Endothelial cell of umbilical vein (primary cell): Measurements from ENCODE around the gene ADM2.

Experiments
- EZH2 ChIP-seq: IDR thresholded peaks from 2 replicates; pipeline ENCODE4 v1.6.1; 2012; ENCODE audit warnings: borderline replicate concordance, low read depth, mild to moderate bottlenecking, moderate library complexity, low read length, inconsistent platforms; ENCODE audit not compliant: severe bottlenecking
- GATA2 ChIP-seq: IDR thresholded peaks from 2 replicates; pipeline ENCODE4 v1.7.0; 2011; ENCODE audit warnings: low read depth, mild to moderate bottlenecking, moderate library complexity, mixed read lengths, low read length; ENCODE audit not compliant: insufficient read length, insufficient read depth
- JUN ChIP-seq: IDR thresholded peaks from 2 replicates; pipeline ENCODE4 v1.6.1; 2011; ENCODE audit warnings: borderline replicate concordance, low read depth; ENCODE audit not compliant: insufficient read length, insufficient read depth
- POLR2A ChIP-seq: IDR thresholded peaks from 2 replicates; pipeline ENCODE4 v1.6.1; 2012; ENCODE audit warnings: low read depth, mild to moderate bottlenecking, control low read depth, low read length
- POLR2AphosphoS5 ChIP-seq: IDR thresholded peaks from 2 replicates; pipeline ENCODE4 v1.6.1; 2012; ENCODE audit warnings: low read depth, mild to moderate bottlenecking, control low read depth, low read length, moderate library complexity; ENCODE audit not compliant: insufficient read depth
- TF ChIP-seq, protein P1 (sequence below), 2 donors: IDR thresholded peaks; 1 replicate in 1 of 2; 2 replicates in 1 of 2; pipeline ENCODE4 v1.5.1; 2011; ENCODE audit warnings: low read length in 2 of 2, mild to moderate bottlenecking in 2 of 2, moderate library complexity in 2 of 2, control low read depth in 1 of 2, inconsistent platforms in 1 of 2, low read depth in 1 of 2; ENCODE audit not compliant: insufficient read depth in 1 of 2; ENCODE audit errors: extremely low read depth in 1 of 2

DNA sequence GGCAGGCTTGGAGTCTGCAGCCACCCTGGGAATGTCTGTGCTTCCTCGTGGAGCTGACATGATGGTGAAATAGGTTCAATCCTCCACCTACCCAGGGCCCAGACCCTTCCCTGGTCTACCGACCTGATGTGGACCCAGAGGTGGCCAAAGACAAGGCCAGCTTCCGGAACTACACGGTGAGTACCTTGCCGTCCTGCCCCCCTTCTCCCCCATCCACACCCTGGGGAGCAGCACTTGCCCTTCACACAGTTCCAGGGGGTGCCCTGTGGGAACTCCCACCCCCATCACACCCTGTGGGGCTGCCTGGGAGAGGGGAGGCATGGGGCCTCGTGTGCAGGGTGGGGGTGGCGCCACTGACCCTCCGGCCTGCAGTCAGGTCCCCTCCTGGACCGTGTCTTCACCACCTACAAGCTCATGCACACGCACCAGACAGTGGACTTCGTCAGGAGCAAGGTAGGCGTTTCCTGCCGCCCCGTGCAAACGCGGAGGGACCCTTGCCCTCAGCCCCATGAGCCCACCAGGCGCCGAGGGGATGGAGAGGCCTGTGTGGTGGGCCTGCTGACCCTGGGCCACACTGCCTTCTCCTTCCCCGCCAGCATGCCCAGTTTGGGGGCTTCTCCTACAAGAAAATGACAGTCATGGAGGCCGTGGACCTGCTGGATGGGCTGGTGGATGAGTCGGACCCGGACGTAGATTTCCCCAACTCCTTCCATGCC is 6.1 kb downstream of the ADM2 start:
- TF ChIP-seq EZH2 = no peak
- TF ChIP-seq, protein P1, sequence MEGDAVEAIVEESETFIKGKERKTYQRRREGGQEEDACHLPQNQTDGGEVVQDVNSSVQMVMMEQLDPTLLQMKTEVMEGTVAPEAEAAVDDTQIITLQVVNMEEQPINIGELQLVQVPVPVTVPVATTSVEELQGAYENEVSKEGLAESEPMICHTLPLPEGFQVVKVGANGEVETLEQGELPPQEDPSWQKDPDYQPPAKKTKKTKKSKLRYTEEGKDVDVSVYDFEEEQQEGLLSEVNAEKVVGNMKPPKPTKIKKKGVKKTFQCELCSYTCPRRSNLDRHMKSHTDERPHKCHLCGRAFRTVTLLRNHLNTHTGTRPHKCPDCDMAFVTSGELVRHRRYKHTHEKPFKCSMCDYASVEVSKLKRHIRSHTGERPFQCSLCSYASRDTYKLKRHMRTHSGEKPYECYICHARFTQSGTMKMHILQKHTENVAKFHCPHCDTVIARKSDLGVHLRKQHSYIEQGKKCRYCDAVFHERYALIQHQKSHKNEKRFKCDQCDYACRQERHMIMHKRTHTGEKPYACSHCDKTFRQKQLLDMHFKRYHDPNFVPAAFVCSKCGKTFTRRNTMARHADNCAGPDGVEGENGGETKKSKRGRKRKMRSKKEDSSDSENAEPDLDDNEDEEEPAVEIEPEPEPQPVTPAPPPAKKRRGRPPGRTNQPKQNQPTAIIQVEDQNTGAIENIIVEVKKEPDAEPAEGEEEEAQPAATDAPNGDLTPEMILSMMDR (IDR thresholded peaks at IDR 0.05; ENCODE audit: extremely low read depth in 1 of 2, insufficient read depth in 1 of 2, low read depth in 1 of 2, low read length in 2 of 2) = no peak
- TF ChIP-seq POLR2AphosphoS5 = no peak
- no peak for TF ChIP-seq JUN
- no peak for TF ChIP-seq POLR2A
- no peak for TF ChIP-seq GATA2
